CD4-positive, alpha-beta memory T cell (primary cell): Measurements from ENCODE around the gene ELAVL3. TPM values are rescaled to one million over a fixed set of nuclear protein-coding genes. Genes with fewer than 3 reads are reported as not detected.
A peak's percentile ranks its signal among the peaks of the same experiment; 100 is the strongest.

Experiments used
- CTCF ChIA-PET: fragments of 350-600 bp; sonication (Branson Sonifier 250); formaldehyde crosslinking; loops from one replicate; lab custom pipeline; 2021; ENCODE audit warnings: inconsistent platforms; ENCODE audit not compliant: partially characterized antibody; lab: Charles Lee
- POLR2A ChIA-PET: fragments of 350-600 bp; sonication (Branson Sonifier 250); formaldehyde crosslinking; loops from one replicate; lab custom pipeline; 2021; ENCODE audit not compliant: partially characterized antibody; lab: Charles Lee
- DNase-seq, 5 donors: peaks; one replicate each; pipeline versions ENCODE4 v3.0.0 to v3.0.0-alpha.2; 2020 to 2022; ENCODE audit warnings: mixed read lengths in 1 of 5
- H3K27ac ChIP-seq: one replicate; pipeline ENCODE4 v1.7.0; 2013; ENCODE audit warnings: low read depth, low read length
- H3K27me3 ChIP-seq: 2 replicates; pipeline ENCODE4 v1.7.0; 2013; ENCODE audit warnings: mild to moderate bottlenecking, low read length, moderate library complexity; ENCODE audit not compliant: insufficient read depth
- H3K36me3 ChIP-seq: 2 replicates; pipeline ENCODE4 v1.7.0; 2013; ENCODE audit warnings: mild to moderate bottlenecking, low read length, moderate library complexity; ENCODE audit not compliant: insufficient read depth
- H3K4me1 ChIP-seq: 2 replicates; pipeline ENCODE4 v1.7.0; 2013; ENCODE audit warnings: mild to moderate bottlenecking, low read length, moderate library complexity; ENCODE audit not compliant: insufficient read depth
- H3K4me3 ChIP-seq, 2 donors: one replicate each; pipeline ENCODE4 v1.7.0; 2013; ENCODE audit warnings: low read length in 2 of 2, mild to moderate bottlenecking in 1 of 2
- H3K9me3 ChIP-seq, 2 donors: one replicate each; pipeline ENCODE4 v1.7.0; 2013; ENCODE audit warnings: low read length in 2 of 2, control low read depth in 1 of 2; ENCODE audit not compliant: control insufficient read depth in 1 of 2
- H3K27ac Mint-ChIP-seq, 7 donors: one replicate each; pipeline ENCODE4 v1.8.0; 2020 to 2021; ENCODE audit warnings: mixed read lengths in 7 of 7, mild to moderate bottlenecking in 6 of 7, inconsistent platforms in 3 of 7, moderate library complexity in 3 of 7
- H3K27me3 Mint-ChIP-seq, 2 donors: one replicate each; pipeline ENCODE4 v1.8.0; 2020 to 2021; ENCODE audit warnings: mixed read lengths in 2 of 2
- H3K36me3 Mint-ChIP-seq, 2 donors: one replicate each; pipeline ENCODE4 v1.8.0; 2020 to 2021; ENCODE audit warnings: mixed read lengths in 2 of 2, inconsistent platforms in 1 of 2, mild to moderate bottlenecking in 1 of 2
- H3K4me1 Mint-ChIP-seq, 4 donors: one replicate each; pipeline ENCODE4 v1.8.0; 2020 to 2021; ENCODE audit warnings: mixed read lengths in 4 of 4, mild to moderate bottlenecking in 1 of 4
- H3K4me3 Mint-ChIP-seq, 8 donors: one replicate each; pipeline ENCODE4 v1.8.0; 2020 to 2021; ENCODE audit warnings: mixed read lengths in 8 of 8, mild to moderate bottlenecking in 7 of 8, moderate library complexity in 6 of 8, inconsistent platforms in 3 of 8
- H3K9me3 Mint-ChIP-seq, 8 donors: one replicate each; pipeline ENCODE4 v1.8.0; 2020 to 2021; ENCODE audit warnings: mixed read lengths in 8 of 8, mild to moderate bottlenecking in 5 of 8, inconsistent platforms in 3 of 8, moderate library complexity in 1 of 8
- intact Hi-C: fragments of 100-400 bp; cut with micrococcal nuclease; formaldehyde crosslinking; loops from one replicate; pipeline ENCODE4 v1.15.1; 2023
- polyA plus RNA-seq, 2 donors: library from polyadenylated mRNA; unstranded; fragments of 300-500 nt; fragmentation: Illumina TruSeq; gene quantifications; one replicate each; pipeline ENCODE4 v1.2.3, GENCODE V29; 2021
- total RNA-seq, 2 experiments: library from RNA; stranded (reverse); gene quantifications; one replicate each; pipeline ENCODE4 v1.2.3, GENCODE V29; 2021

The ELAVL3 gene
- total and polyA plus RNA-seq, 4 experiments from 2014 or later: not detected

GRCh38 chr19:11507370-11508078 lies 26.7 kb upstream of the ELAVL3 start:
- Histone ChIP-seq H3K27ac (no peak overlapping the region), H3K4me3 (no peak overlapping the region), H3K4me1 (peaks cover 14% of the 10 kb centered on the region), H3K36me3 (peaks cover 5% of the 10 kb centered on the region), H3K9me3 (no peaks in the 10 kb centered on the region), H3K27me3 (no peaks in the 10 kb centered on the region)
- Mint-ChIP-seq H3K27ac (peak overlapping the region in 4 of 7 donors; percentile 8 to 60 (median 57)), H3K36me3 (peaks cover 5 to 18% of the 10 kb centered on the region in 2 donors), H3K27me3 (no peaks in the 10 kb centered on the region), H3K4me1 (peaks cover 8 to 24% (median 16%) of the 10 kb centered on the region in 4 donors), H3K4me3 (peak overlapping the region in 4 of 8 donors; percentile 15 to 54 (median 38)), H3K9me3 (no peaks in the 10 kb centered on the region)
- DNase-seq: no peak
- intact Hi-C loops: no loop called here
- CTCF ChIA-PET: no interaction called here
- POLR2A ChIA-PET: interaction anchor here (1.7 to 2.5 kb wide), 2 partner anchors 21 to 22 kb away, joined by 4 to 11 read pairs; partner anchors contain the start of gene ECSIT

GRCh38 chr19:11506967-11507366 lies 26.1 kb upstream of the ELAVL3 start:
- peaks cover 5% of the 10 kb centered on the region for H3K36me3 ChIP-seq
- Mint-ChIP-seq H3K9me3 (no peaks in the 10 kb centered on the region), H3K27ac (peak overlapping the region in 3 of 7 donors; percentile 57 to 67 (median 60)), H3K27me3 (no peaks in the 10 kb centered on the region), H3K4me1 (peaks cover 8 to 24% (median 16%) of the 10 kb centered on the region in 4 donors), H3K4me3 (peak overlapping the region; percentile 40 to 92 (median 74)), H3K36me3 (peaks cover 5 to 16% of the 10 kb centered on the region in 2 donors)
- intact Hi-C loops: no loop called here
- H3K27me3 ChIP-seq: no peaks in the 10 kb centered on the region
- ChIA-PET POLR2A (interaction anchor here (2.5 kb wide), 1 partner anchor 22 kb away, joined by 11 read pairs; the partner anchor contains the start of gene ECSIT), CTCF (no interaction called here)
- no peak overlapping the region for H3K4me3 ChIP-seq
- H3K4me1 ChIP-seq: peaks cover 14% of the 10 kb centered on the region
- no peak for DNase-seq
- no peak overlapping the region for H3K27ac ChIP-seq
- no peaks in the 10 kb centered on the region for H3K9me3 ChIP-seq

- POLR2A ChIA-PET: interaction anchor here (0.6 to 2.5 kb wide), 6 partner anchors 9 to 1671 kb away, joined by 3 to 11 read pairs (median 4); partner anchors contain the start of genes ECSIT, ELOF1 and SWSAP1
- peaks cover 2% of the 10 kb centered on the region for H3K36me3 ChIP-seq
- peaks cover 14% of the 10 kb centered on the region for H3K4me1 ChIP-seq
- H3K9me3 ChIP-seq: no peaks in the 10 kb centered on the region
- Mint-ChIP-seq H3K36me3 (peaks cover 2 to 15% of the 10 kb centered on the region in 2 donors), H3K9me3 (no peaks in the 10 kb centered on the region), H3K27ac (peak overlapping the region in 6 of 7 donors; percentile 66 to 98 (median 97)), H3K4me1 (peaks cover 10 to 24% (median 17%) of the 10 kb centered on the region in 4 donors), H3K27me3 (no peaks in the 10 kb centered on the region), H3K4me3 (peak overlapping the region; percentile 86 to 94 (median 91))
- H3K27ac ChIP-seq: peak overlapping the region; percentile 95
- DNase-seq: no peak
- H3K27me3 ChIP-seq: no peaks in the 10 kb centered on the region
- intact Hi-C loops: no loop called here
- CTCF ChIA-PET: no interaction called here
- peak overlapping the region; percentile 52 to 71 for H3K4me3 ChIP-seq
These were observed 25.3 kb upstream of the ELAVL3 start for GRCh38 chr19:11506101-11506555.

- Histone ChIP-seq H3K27me3 (no peaks in the 10 kb centered on the region), H3K36me3 (no peaks in the 10 kb centered on the region), H3K9me3 (no peaks in the 10 kb centered on the region), H3K4me3 (peak within 1 kb of the TSS; percentile 59 to 71), H3K27ac (peak within 1 kb of the TSS; percentile 95), H3K4me1 (peaks cover 14% of the 10 kb centered on the region)
- POLR2A ChIA-PET: interaction anchor here (0.6 to 2.5 kb wide), 6 partner anchors 10 to 1671 kb away, joined by 3 to 11 read pairs (median 4); partner anchors contain the start of genes ECSIT, ELOF1 and SWSAP1
- H3K4me1 Mint-ChIP-seq: peaks cover 13 to 28% (median 17%) of the 10 kb centered on the region in 4 donors
- CTCF ChIA-PET: interaction anchor here (1.2 to 1.4 kb wide), 2 partner anchors 23 to 24 kb away, joined by 3 to 7 read pairs; partner anchors contain the start of gene ECSIT
- peak; percentile 94 to 96 (median 95) for DNase-seq
- H3K27ac Mint-ChIP-seq: peak within 1 kb of the TSS; percentile 88 to 98 (median 97)
- H3K36me3 Mint-ChIP-seq: peaks cover 0 to 12% of the 10 kb centered on the region in 2 donors
- intact Hi-C loops: loop anchor here (1.0 kb wide), 5 partner anchors 23 to 131 kb away; partner anchors contain the start of genes ECSIT, ELOF1, ODAD3 and PRKCSH
- peak within 1 kb of the TSS; percentile 86 to 94 (median 91) for H3K4me3 Mint-ChIP-seq
- H3K27me3 Mint-ChIP-seq: no peaks in the 10 kb centered on the region
- no peaks in the 10 kb centered on the region for H3K9me3 Mint-ChIP-seq
These were observed 24.8 kb upstream of the ELAVL3 start, which contains the start of gene ZNF653 for GRCh38 chr19:11505504-11506100. ZNF653 (minus strand) TSS chr19:11505839; CDS start chr19:11505786, 53 bp downstream.

- Histone ChIP-seq H3K27me3 (no peaks in the 10 kb centered on the region), H3K36me3 (no peaks in the 10 kb centered on the region), H3K4me1 (peaks cover 14% of the 10 kb centered on the region), H3K4me3 (peak overlapping the region; percentile 59 to 71), H3K27ac (peak overlapping the region; percentile 95), H3K9me3 (no peaks in the 10 kb centered on the region)
- intact Hi-C loops: loop anchor here (1.0 kb wide), 5 partner anchors 23 to 131 kb away; partner anchors contain the start of genes ECSIT, ELOF1, ODAD3 and PRKCSH
- peaks cover 2 to 11% of the 10 kb centered on the region in 2 donors for H3K36me3 Mint-ChIP-seq
- peak overlapping the region; percentile 79 to 94 (median 86) for H3K4me3 Mint-ChIP-seq
- ChIA-PET CTCF (interaction anchor here (1.2 to 1.4 kb wide), 2 partner anchors 23 to 24 kb away, joined by 3 to 7 read pairs; partner anchors contain the start of gene ECSIT), POLR2A (interaction anchor here (1.2 to 2.5 kb wide), 2 partner anchors 24 to 54 kb away, joined by 6 to 11 read pairs; partner anchors contain the start of genes ECSIT and ELOF1)
- no peaks in the 10 kb centered on the region for H3K27me3 Mint-ChIP-seq
- peaks cover 15 to 28% (median 18%) of the 10 kb centered on the region in 4 donors for H3K4me1 Mint-ChIP-seq
- no peaks in the 10 kb centered on the region for H3K9me3 Mint-ChIP-seq
- peak; percentile 95 to 97 (median 96) for DNase-seq
- H3K27ac Mint-ChIP-seq: peak overlapping the region; percentile 88 to 94 (median 92)
These were observed 24.2 kb upstream of the ELAVL3 start for GRCh38 chr19:11505032-11505503.

GRCh38 chr19:11504502-11505031 lies 23.7 kb upstream of the ELAVL3 start:
- POLR2A ChIA-PET: interaction anchor here (2.5 kb wide), 1 partner anchor 24 kb away, joined by 11 read pairs; the partner anchor contains the start of gene ECSIT
- Histone ChIP-seq H3K27me3 (no peaks in the 10 kb centered on the region), H3K9me3 (no peaks in the 10 kb centered on the region), H3K4me3 (peak overlapping the region; percentile 59 to 71), H3K4me1 (peaks cover 14% of the 10 kb centered on the region), H3K27ac (peak overlapping the region; percentile 95), H3K36me3 (no peaks in the 10 kb centered on the region)
- peak overlapping the region; percentile 88 to 94 (median 92) for H3K27ac Mint-ChIP-seq
- H3K4me1 Mint-ChIP-seq: peaks cover 18 to 28% (median 22%) of the 10 kb centered on the region in 4 donors
- H3K9me3 Mint-ChIP-seq: no peaks in the 10 kb centered on the region
- no peak for DNase-seq
- peak overlapping the region; percentile 79 to 94 (median 86) for H3K4me3 Mint-ChIP-seq
- CTCF ChIA-PET: interaction anchor here (1.2 to 1.4 kb wide), 2 partner anchors 22 to 25 kb away, joined by 3 to 7 read pairs; partner anchors contain the start of gene ECSIT
- intact Hi-C loops: loop anchor here (1.0 kb wide), 5 partner anchors 22 to 130 kb away; partner anchors contain the start of genes ECSIT, ELOF1, ODAD3 and PRKCSH
- H3K36me3 Mint-ChIP-seq: peaks cover 6 to 15% of the 10 kb centered on the region in 2 donors
- H3K27me3 Mint-ChIP-seq: no peaks in the 10 kb centered on the region
